Adipocyte (in vitro differentiated cells): ENCODE measurements around the gene DIP2B.
A peak's percentile ranks its signal among the peaks of the same experiment; 100 is the strongest.
"Not testable (repeated sequence)": the region's sequence is repeated elsewhere in the genome, so short reads cannot be mapped to it uniquely, and the experiment has no call there.

ENCODE experiments used
- DNase-seq: peaks from one replicate; pipeline ENCODE4 v3.0.0-alpha.2; 2015; ENCODE audit warnings: low read depth
- H3K27me3 ChIP-seq: replicated peaks from 2 replicates; pipeline ENCODE4 v1.7.0; 2013; ENCODE audit warnings: mild to moderate bottlenecking, low read length, moderate library complexity; ENCODE audit not compliant: control insufficient read depth, insufficient read depth
- H3K36me3 ChIP-seq: 2 replicates; pipeline ENCODE4 v1.7.0; 2013; ENCODE audit warnings: low read length, mild to moderate bottlenecking, moderate library complexity; ENCODE audit not compliant: control insufficient read depth, insufficient read depth, severe bottlenecking
- H3K4me1 ChIP-seq: 2 replicates; pipeline ENCODE4 v1.7.0; 2013; ENCODE audit warnings: mild to moderate bottlenecking, low read length, moderate library complexity; ENCODE audit not compliant: control insufficient read depth, insufficient read depth
- H3K4me3 ChIP-seq: 2 replicates; pipeline ENCODE4 v1.7.0; 2013; ENCODE audit warnings: mild to moderate bottlenecking, low read length, moderate library complexity
- H3K9ac ChIP-seq: 2 replicates; pipeline ENCODE4 v1.7.0; 2013; ENCODE audit warnings: mild to moderate bottlenecking, low read length, moderate library complexity
- H3K9me3 ChIP-seq: 2 replicates; pipeline ENCODE4 v1.7.0; 2013; ENCODE audit warnings: mild to moderate bottlenecking, low read length, moderate library complexity; ENCODE audit not compliant: control insufficient read depth

The DIP2B gene

GRCh38 chr12:50520416-50521207 is 15.8 kb downstream of the DIP2B start:
- Histone ChIP-seq H3K4me1 (peaks cover 7% of the 10 kb centered on the region), H3K9me3 (no peaks in the 10 kb centered on the region), H3K9ac (no peak overlapping the region), H3K27me3 (no peaks in the 10 kb centered on the region), H3K36me3 (no peaks in the 10 kb centered on the region), H3K4me3 (no peak overlapping the region)
- no peak for DNase-seq

DNA sequence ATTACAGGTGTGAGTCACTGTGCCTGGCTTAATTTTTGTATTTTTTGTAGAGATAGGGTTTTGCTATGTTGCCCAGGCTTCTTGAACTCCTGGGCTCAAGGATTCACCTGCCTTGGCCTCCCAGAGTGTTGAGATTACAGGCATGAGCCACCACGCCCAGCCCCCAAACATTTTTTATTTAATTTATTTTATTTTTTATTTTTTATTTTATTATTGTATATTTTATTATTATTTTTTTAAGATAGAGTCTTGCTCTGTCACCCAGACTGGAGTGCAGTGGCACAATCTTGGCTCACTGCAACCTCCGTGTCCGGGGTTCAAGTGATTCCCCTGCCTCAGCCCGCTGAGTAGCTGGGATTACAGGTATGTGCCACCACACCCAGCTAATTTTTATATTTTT is 17.0 kb downstream of the DIP2B start:
- not testable (repeated sequence) for H3K4me1 ChIP-seq, H3K4me3 ChIP-seq, H3K36me3 ChIP-seq, H3K9me3 ChIP-seq, H3K27me3 ChIP-seq, H3K9ac ChIP-seq, DNase-seq

GRCh38 chr12:50523772-50524171 is 19.0 kb downstream of the DIP2B start:
- H3K4me1 ChIP-seq: no peaks in the 10 kb centered on the region
- H3K9ac ChIP-seq: no peak overlapping the region
- H3K27me3 ChIP-seq: no peaks in the 10 kb centered on the region
- no peak for DNase-seq
- no peaks in the 10 kb centered on the region for H3K9me3 ChIP-seq
- no peaks in the 10 kb centered on the region for H3K36me3 ChIP-seq
- no peak overlapping the region for H3K4me3 ChIP-seq

DNA sequence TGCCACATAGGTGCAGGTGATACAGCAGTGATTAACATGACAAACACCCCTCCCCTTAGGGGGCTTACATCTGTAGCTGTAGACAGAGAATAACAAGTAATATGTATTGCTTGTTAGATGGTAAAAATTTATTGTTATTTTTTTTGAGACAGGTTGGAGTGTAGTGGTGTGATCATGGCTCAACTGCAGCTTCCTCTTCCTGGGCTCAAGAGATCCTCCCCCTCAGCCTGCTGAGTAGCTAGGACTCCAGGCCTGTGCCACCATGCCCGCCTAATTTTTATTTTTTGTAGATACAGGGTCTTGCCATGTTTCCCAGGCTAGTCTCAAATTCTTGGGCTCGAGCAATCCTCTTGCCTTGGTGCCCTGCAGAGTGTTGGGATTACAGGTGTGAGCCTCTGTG is 19.8 kb downstream of the DIP2B start:
- no peak for DNase-seq
- Histone ChIP-seq H3K4me1 (no peaks in the 10 kb centered on the region), H3K36me3 (no peaks in the 10 kb centered on the region), H3K27me3 (no peaks in the 10 kb centered on the region), H3K4me3 (no peak overlapping the region), H3K9me3 (no peaks in the 10 kb centered on the region), H3K9ac (no peak overlapping the region)

GRCh38 chr12:50525422-50525821 is 20.6 kb downstream of the DIP2B start:
- no peaks in the 10 kb centered on the region for H3K9me3 ChIP-seq
- H3K27me3 ChIP-seq: no peaks in the 10 kb centered on the region
- H3K4me3 ChIP-seq: no peak overlapping the region
- H3K4me1 ChIP-seq: no peaks in the 10 kb centered on the region
- no peak overlapping the region for H3K9ac ChIP-seq
- no peaks in the 10 kb centered on the region for H3K36me3 ChIP-seq
- no peak for DNase-seq

DNA sequence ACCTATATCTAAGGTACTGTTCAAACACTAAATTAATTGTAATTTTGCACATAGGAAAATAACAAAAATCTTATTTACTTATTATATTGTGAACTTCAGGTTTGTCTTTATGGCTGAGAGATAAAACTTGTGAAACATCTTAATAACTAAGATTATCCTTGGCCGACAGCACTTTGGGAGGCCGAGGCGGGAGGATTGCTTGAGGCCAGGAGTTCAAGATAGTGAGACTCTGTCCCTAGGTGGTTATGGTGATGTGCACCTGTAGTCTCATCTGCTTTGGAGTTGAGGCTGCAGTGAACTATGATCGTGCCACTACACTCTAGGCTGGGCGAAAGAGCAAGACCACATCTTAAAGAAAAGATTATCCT is 22.6 kb downstream of the DIP2B start:
- Histone ChIP-seq H3K9ac (no peak overlapping the region), H3K36me3 (no peaks in the 10 kb centered on the region), H3K4me1 (peaks cover under 1% of the 10 kb centered on the region), H3K27me3 (no peaks in the 10 kb centered on the region), H3K9me3 (no peaks in the 10 kb centered on the region), H3K4me3 (no peak overlapping the region)
- no peak for DNase-seq

DNA sequence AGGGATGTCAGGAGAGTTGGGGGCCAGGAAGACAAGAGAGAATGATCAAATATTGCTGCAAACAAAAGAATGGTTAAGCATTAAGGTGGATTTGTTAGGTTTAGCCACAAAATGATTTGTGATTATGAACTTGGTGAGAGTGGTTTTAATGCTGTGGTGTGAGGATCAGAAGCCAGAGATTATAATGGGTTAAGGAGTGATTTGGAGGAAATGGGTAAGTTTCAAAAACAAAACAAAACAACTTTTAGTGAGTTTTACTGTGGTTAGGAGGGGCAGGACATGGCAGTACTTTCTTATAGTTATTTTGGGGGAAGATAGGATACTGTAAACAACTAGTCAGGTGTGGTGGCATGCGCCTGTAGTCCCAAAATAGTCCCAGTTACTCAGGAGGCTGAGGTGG is 24.0 kb downstream of the DIP2B start:
- no peaks in the 10 kb centered on the region for H3K36me3 ChIP-seq
- H3K9me3 ChIP-seq: no peaks in the 10 kb centered on the region
- H3K4me1 ChIP-seq: peaks cover 13% of the 10 kb centered on the region
- H3K9ac ChIP-seq: no peak overlapping the region
- no peak for DNase-seq
- no peak overlapping the region for H3K4me3 ChIP-seq
- H3K27me3 ChIP-seq: no peaks in the 10 kb centered on the region

GRCh38 chr12:50529345-50529744 is 24.6 kb downstream of the DIP2B start:
- no peaks in the 10 kb centered on the region for H3K27me3 ChIP-seq
- H3K4me3 ChIP-seq: no peak overlapping the region
- H3K9ac ChIP-seq: no peak overlapping the region
- H3K36me3 ChIP-seq: no peaks in the 10 kb centered on the region
- H3K4me1 ChIP-seq: peaks cover 18% of the 10 kb centered on the region
- H3K9me3 ChIP-seq: no peaks in the 10 kb centered on the region
- no peak for DNase-seq

DNA sequence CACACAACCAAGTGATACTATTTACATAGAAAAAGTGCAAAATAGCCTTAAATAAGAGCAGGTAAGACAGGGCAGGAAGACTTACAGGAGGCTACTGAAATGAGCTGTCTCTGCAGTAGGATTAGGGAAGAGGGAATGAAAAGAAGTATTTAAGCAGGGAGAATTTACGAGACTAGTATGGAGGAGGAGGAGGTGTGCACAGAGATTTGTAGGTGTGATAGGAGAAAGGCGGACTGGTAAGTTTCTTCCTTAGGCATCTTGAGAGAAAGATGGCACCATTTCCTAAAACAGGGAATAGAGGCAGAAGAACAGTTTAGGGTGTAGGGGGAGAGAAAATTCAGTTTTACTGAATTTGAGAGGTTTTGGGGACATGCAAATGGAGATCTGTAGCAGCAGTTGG is 25.7 kb downstream of the DIP2B start:
- H3K36me3 ChIP-seq: no peaks in the 10 kb centered on the region
- H3K27me3 ChIP-seq: no peaks in the 10 kb centered on the region
- peaks cover 24% of the 10 kb centered on the region for H3K4me1 ChIP-seq
- no peaks in the 10 kb centered on the region for H3K9me3 ChIP-seq
- no peak overlapping the region for H3K9ac ChIP-seq
- DNase-seq: no peak
- H3K4me3 ChIP-seq: no peak overlapping the region

GRCh38 chr12:50533203-50533584 is 28.4 kb downstream of the DIP2B start:
- Histone ChIP-seq H3K27me3 (no peaks in the 10 kb centered on the region), H3K4me1 (peaks cover 27% of the 10 kb centered on the region), H3K9me3 (no peaks in the 10 kb centered on the region), H3K36me3 (no peaks in the 10 kb centered on the region), H3K4me3 (no peak overlapping the region), H3K9ac (no peak overlapping the region)
- DNase-seq: peak; percentile 21

- no peaks in the 10 kb centered on the region for H3K27me3 ChIP-seq
- DNase-seq: peak; percentile 28
- no peak overlapping the region for H3K4me3 ChIP-seq
- no peak overlapping the region for H3K9ac ChIP-seq
- peaks cover 27% of the 10 kb centered on the region for H3K4me1 ChIP-seq
- H3K36me3 ChIP-seq: no peaks in the 10 kb centered on the region
- no peaks in the 10 kb centered on the region for H3K9me3 ChIP-seq
Observed at GRCh38 chr12:50533971-50534370, 29.2 kb downstream of the DIP2B start.
